NCI-H2196 (cell line): ENCODE data around the gene PSMC3.
A peak's percentile ranks its signal among the peaks of the same experiment; 100 is the strongest.

Experiments used
- DNase-seq: peaks from one replicate; lab custom pipeline; 2025; ENCODE audit not compliant: unreplicated experiment; lab: John Stamatoyannopoulos, UW

PSMC3 gene

GRCh38 chr11:47426062-47426956 lies at the start of gene PSMC3:
TSS of gene PSMC3 (minus strand) at chr11:47426439. CDS start at chr11:47426279, 160 bp downstream.
- DNase-seq = peak; percentile 98

DNA sequence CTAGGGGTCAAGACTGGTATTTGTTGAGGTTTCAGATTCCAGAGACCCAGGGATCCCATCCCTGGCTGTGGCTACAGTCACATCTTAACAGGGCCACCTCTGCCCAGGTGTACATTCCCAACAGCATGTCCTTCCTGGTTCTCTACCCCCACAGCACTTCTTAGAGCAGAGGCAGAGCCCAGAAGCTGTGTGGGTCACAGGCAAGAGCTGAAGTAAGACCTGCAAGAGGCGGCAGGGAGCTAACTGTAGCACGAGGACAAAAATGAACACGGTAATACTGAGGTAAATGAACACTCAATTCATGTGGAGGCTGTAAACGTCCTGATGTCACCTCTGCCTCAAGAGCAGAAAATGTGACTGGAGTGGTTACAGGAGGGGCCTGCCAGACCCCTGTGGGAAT lies 44.4 kb upstream of the PSMC3 start:
- no peak for DNase-seq

GRCh38 chr11:47469361-47470179 lies 43.3 kb upstream of the PSMC3 start:
- DNase-seq = no peak

- no peak for DNase-seq
Observed at GRCh38 chr11:47468598-47469214, 42.5 kb upstream of the PSMC3 start.

GRCh38 chr11:47467357-47467756 lies 41.1 kb upstream of the PSMC3 start:
- peak; percentile 80 for DNase-seq

- peak; percentile 80 for DNase-seq
Observed at GRCh38 chr11:47466701-47467250, 40.5 kb upstream of the PSMC3 start.

DNA sequence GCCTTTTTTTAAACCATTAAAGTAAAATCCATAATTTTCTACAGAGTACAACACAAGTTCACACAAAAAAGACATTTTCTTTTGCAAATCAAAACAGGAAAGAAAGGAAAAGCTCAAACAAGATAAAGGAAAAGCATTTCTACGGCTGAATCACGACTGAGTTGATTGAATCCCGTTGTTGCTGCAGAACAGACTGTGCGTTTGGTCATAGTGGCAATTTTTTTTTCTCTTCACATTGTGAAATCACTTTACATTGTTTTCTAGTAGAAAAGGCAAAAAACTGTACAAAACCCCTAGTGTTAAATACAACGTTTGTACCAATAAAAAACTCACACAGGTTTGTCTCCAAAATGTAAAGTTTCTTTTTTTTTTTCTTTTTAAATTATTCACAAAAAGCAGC lies 40.0 kb upstream of the PSMC3 start:
- DNase-seq = no peak

GRCh38 chr11:47464483-47464882 lies 38.2 kb upstream of the PSMC3 start:
- no peak for DNase-seq

DNA sequence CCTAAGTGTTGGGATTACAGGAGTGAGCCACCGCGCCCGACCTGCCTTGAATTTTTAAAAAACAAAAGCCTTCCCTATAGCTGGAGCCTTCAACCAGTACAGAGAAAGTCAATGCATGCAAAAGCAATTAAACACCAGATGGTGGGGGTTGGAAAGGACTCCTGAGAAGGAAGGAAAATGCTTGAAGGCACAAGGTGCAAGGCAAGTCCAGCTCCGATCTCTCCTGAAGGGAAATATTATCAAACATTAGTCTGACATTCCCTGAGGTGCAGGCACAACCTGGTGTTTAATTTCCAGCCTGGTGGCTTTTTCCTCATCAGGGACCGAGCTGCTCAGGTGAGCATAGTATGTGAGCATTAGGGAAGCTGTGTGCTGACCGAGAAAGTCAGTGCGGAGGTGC lies 35.6 kb upstream of the PSMC3 start:
- no peak for DNase-seq

- DNase-seq = no peak
Observed at GRCh38 chr11:47460571-47461235, 34.5 kb upstream of the PSMC3 start.

DNA sequence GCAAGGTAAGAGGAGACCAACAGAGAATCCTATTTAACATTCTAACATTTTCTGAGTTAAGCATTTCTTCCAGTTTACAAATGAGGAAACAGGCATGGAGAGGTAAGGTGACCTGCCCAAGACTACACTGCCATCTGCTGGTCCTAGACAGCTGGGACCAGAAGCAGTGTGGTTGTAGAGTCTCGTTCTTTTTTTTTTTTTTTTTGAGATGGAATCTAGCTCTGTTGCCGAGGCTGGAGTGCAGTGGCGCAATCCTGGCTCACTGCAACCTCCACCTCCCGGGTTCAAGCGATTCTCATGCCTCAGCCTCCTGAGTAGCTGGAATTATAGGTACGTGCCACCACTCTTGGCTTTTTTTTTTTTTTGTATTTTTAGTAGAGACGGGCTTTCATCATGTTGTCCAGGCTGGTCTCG lies 28.0 kb upstream of the PSMC3 start:
- peak; percentile 79 for DNase-seq

GRCh38 chr11:47453365-47453764 lies 27.1 kb upstream of the PSMC3 start:
- DNase-seq = no peak

- no peak for DNase-seq
Observed at GRCh38 chr11:47451990-47452389, 25.8 kb upstream of the PSMC3 start.

DNA sequence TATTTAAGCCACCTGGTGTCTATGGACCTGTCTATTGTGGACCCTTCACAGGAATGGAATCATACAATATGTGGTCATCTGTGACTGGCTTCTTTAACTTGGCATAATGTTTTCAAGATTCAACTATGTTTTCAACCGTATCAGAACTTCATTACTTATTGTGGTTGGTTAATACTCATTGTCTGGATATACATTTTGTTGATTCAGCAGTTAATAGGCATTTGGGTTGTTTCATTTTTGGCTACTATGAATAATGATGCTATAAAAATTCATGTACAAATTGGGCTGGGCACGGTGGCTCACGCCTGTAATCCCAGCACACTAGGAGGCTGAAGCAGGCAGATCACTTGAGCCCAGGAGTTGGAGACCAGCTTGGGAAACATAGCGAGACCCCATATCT lies 25.2 kb upstream of the PSMC3 start:
- DNase-seq = no peak

- no peak for DNase-seq
Observed at GRCh38 chr11:47449541-47449940, 23.3 kb upstream of the PSMC3 start.

DNA sequence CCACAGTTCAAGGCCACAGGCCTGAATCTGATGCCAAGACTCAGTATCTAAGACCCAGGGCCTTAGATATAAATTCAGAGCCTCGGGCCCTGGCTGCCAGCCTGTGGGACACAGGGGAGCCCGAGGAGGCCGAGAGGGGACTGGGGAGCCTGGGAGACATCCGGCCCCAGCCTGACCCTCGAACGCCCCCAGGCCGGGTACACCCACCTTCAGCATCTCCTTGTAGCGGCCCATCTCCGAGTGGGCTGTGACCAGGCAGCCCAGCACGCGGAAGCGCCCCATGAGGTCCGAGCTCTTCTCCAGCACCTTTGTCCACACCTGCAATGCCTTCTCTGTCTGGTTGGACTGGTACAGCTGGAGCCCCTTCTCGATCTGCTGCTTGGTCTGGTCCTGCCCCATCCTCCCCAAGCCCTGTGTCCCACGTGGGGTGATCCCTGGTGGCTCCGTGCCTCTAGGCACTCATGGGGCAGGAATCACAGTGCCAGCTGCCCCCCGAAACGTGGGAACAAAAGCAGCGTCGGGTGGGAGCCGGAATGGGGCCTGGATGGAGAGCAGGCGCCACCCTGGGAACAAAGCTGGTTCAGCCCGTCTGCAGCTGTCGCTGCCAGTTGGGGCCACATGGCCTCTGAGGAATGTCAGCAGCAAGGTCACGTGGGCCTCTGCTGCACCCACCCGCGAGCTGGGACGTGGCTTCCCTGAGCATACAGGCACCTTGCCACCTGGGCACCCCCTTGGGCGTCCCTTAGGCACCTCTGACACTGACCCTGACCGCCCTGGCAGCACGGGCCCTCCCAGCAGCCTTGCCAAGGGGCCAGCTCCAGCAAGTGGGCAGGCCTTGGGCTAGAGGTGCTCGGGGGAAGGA lies 22.6 kb upstream of the PSMC3 start, which contains the start of gene RAPSN:
RAPSN (minus strand) TSS at position 571 of the 862 bp plus-strand sequence; CDS start at position 399, 172 bp downstream.
- DNase-seq = no peak

GRCh38 chr11:47447906-47448305 lies 21.7 kb upstream of the PSMC3 start:
- no peak for DNase-seq

DNA sequence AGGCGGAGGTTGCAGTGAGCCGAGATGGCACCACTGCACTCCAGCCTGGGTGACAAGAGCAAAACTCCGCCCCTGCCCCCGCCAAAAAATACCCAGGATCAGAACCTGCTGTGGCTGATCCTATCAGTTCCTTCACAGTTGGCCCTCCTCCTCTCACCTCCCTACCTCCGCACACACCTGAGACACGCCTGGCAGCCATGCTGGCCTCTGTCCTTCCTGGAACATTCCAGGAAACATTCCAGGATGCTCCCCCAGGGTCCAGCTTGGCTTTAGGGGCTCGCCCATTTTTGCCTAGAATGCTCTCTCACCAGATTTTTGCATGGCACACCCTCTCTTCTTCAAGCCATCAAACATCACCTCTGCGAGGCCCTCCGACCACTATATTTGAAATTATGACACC lies 20.6 kb upstream of the PSMC3 start:
- no peak for DNase-seq

GRCh38 chr11:47445840-47446239 lies 19.6 kb upstream of the PSMC3 start:
- no peak for DNase-seq

DNA sequence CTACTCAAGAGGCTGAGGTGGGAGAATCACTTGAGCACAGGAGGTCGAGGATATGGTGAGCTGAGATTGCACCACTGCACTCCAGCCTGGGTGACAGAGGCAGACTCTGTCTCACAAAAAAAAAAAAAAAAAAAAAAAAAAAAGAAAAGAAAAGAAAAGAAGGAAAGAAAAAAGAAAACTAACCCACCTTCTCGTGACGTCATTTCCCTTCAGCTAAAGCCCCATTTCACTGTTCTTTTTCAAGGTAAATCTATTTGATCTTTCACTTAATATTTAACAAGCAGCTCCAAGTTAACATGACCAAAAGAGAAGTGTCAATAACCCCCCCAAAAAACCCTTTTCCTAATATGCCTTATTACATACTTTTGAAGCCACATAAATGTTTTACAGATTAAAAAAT lies 17.6 kb upstream of the PSMC3 start:
- DNase-seq = no peak
